Measurements from ENCODE around the gene ROR1. TPM values are rescaled to one million over a fixed set of nuclear protein-coding genes. Genes with fewer than 3 reads are reported as not detected.

Gene ROR1
- total and polyA plus RNA-seq, 7 donors = 0.13 to 2.8 (median 1.2) TPM

GRCh38 chr1:63829349-63830327 is 55.8 kb downstream of the ROR1 start:
- Histone ChIP-seq H3K4me1 (peaks cover 40% of the 10 kb centered on the region), H3K27me3 (ENCODE audit: insufficient read depth in 3 of 3, low read length in 2 of 3) (no peaks in the 10 kb centered on the region), H3K9me3 (no peaks in the 10 kb centered on the region), H3K36me3 (ENCODE audit: insufficient read depth in 1 of 2, low read depth in 1 of 2) (no peaks in the 10 kb centered on the region), H3K27ac (no peak overlapping the region), H3K4me3 (no peak overlapping the region)
- ATAC-seq (peak in 3 of 4 donors; percentile 44 to 72 (median 61)), DNase-seq (no peak)
- TF ChIP-seq CTCF (IDR thresholded peaks at IDR 0.05) = no peak
- 61 to 77% (median 64%) methylated on average over 11 of the region's 11 CpGs for WGBS, 3 donors
- intact Hi-C loops (cut with DNase I) = no loop called here

- no peak for TF ChIP-seq CTCF (IDR thresholded peaks at IDR 0.05)
- intact Hi-C loops (cut with DNase I) = no loop called here
- H3K36me3 ChIP-seq (ENCODE audit: insufficient read depth in 1 of 2, low read depth in 1 of 2) = no peaks in the 10 kb centered on the region
- no peak overlapping the region for H3K27ac ChIP-seq
- ATAC-seq (no peak), DNase-seq (no peak)
- no peaks in the 10 kb centered on the region for H3K27me3 ChIP-seq (ENCODE audit: insufficient read depth in 3 of 3, low read length in 2 of 3)
- no peak overlapping the region for H3K4me3 ChIP-seq
- WGBS, 3 donors = 91 to 100% (median 95%) methylated on average over 1 of the region's 1 CpG
- H3K4me1 ChIP-seq = peaks cover 40% of the 10 kb centered on the region
- no peaks in the 10 kb centered on the region for H3K9me3 ChIP-seq
These were observed 57.6 kb downstream of the ROR1 start for GRCh38 chr1:63831409-63831808.

- no peak for DNase-seq
- ATAC-seq = no peak
- H3K27ac ChIP-seq = no peak overlapping the region
- intact Hi-C loops (cut with DNase I) = no loop called here
- H3K27me3 ChIP-seq (ENCODE audit: insufficient read depth in 3 of 3, low read length in 2 of 3) = no peaks in the 10 kb centered on the region
- H3K9me3 ChIP-seq = no peaks in the 10 kb centered on the region
- H3K36me3 ChIP-seq (ENCODE audit: insufficient read depth in 1 of 2, low read depth in 1 of 2) = no peaks in the 10 kb centered on the region
- peaks cover 29% of the 10 kb centered on the region for H3K4me1 ChIP-seq
- no peak overlapping the region for H3K4me3 ChIP-seq
- TF ChIP-seq CTCF (IDR thresholded peaks at IDR 0.05) = no peak
- 62 to 73% (median 63%) methylated on average over 7 of the region's 7 CpGs for WGBS, 3 donors
These were observed 59.7 kb downstream of the ROR1 start for GRCh38 chr1:63833363-63834119.

- Histone ChIP-seq H3K27ac (no peak overlapping the region), H3K27me3 (ENCODE audit: insufficient read depth in 3 of 3, low read length in 2 of 3) (no peaks in the 10 kb centered on the region), H3K4me1 (peaks cover 13% of the 10 kb centered on the region), H3K36me3 (ENCODE audit: insufficient read depth in 1 of 2, low read depth in 1 of 2) (no peaks in the 10 kb centered on the region), H3K4me3 (no peak overlapping the region), H3K9me3 (no peaks in the 10 kb centered on the region)
- ATAC-seq = no peak
- intact Hi-C loops (cut with DNase I) = no loop called here
- no peak for DNase-seq
- 69 to 76% (median 73%) methylated on average over 1 of the region's 1 CpG for WGBS, 3 donors
- TF ChIP-seq CTCF (IDR thresholded peaks at IDR 0.05) = no peak
These were observed 61.3 kb downstream of the ROR1 start for GRCh38 chr1:63835128-63835527.
